HG03175 (cell line): ENCODE measurements around the gene TXNRD2.

Experiments used
- ATAC-seq: cut with Tn5 transposase; IDR thresholded peaks from one replicate; pipeline ENCODE4 v1.9.1; 2021; ENCODE audit warnings: mild to moderate bottlenecking, moderate library complexity; ENCODE audit not compliant: unreplicated experiment

Gene TXNRD2

GRCh38 chr22:19980766-19981165 lies 39.1 kb upstream of the TXNRD2 start:
- no peak for ATAC-seq

GRCh38 chr22:19979712-19980493 lies 38.3 kb upstream of the TXNRD2 start:
- ATAC-seq: no peak

GRCh38 chr22:19978748-19979147 lies 37.1 kb upstream of the TXNRD2 start:
- ATAC-seq: no peak

GRCh38 chr22:19977296-19978243 lies 36.0 kb upstream of the TXNRD2 start:
- ATAC-seq: no peak

- no peak for ATAC-seq
These were observed 35.1 kb upstream of the TXNRD2 start for GRCh38 chr22:19976671-19977070.

- ATAC-seq: no peak
These were observed 34.1 kb upstream of the TXNRD2 start for GRCh38 chr22:19975707-19976035.

- ATAC-seq: no peak
These were observed 33.5 kb upstream of the TXNRD2 start for GRCh38 chr22:19974935-19975706.

- no peak for ATAC-seq
These were observed 32.7 kb upstream of the TXNRD2 start for GRCh38 chr22:19974268-19974861.

- no peak for ATAC-seq
These were observed 32.1 kb upstream of the TXNRD2 start for GRCh38 chr22:19973551-19974267.

GRCh38 chr22:19972652-19973550 lies 31.3 kb upstream of the TXNRD2 start:
- no peak for ATAC-seq

GRCh38 chr22:19972251-19972650 lies 30.6 kb upstream of the TXNRD2 start:
- ATAC-seq: no peak

GRCh38 chr22:19971276-19972124 lies 29.9 kb upstream of the TXNRD2 start:
- ATAC-seq: no peak

- ATAC-seq: no peak
These were observed 29.1 kb upstream of the TXNRD2 start for GRCh38 chr22:19970479-19971275.

GRCh38 chr22:19970031-19970478 lies 28.4 kb upstream of the TXNRD2 start:
- no peak for ATAC-seq

GRCh38 chr22:19969141-19969928 lies 27.7 kb upstream of the TXNRD2 start:
- no peak for ATAC-seq

GRCh38 chr22:19968450-19968891 lies 26.9 kb upstream of the TXNRD2 start:
- ATAC-seq: no peak
